MM.1S (cell line): Measurements from ENCODE around the gene MAPK8IP1.

Experiments
- DNase-seq: peaks from one replicate; pipeline ENCODE4 v3.0.0-alpha.2; 2015
- H2AFZ ChIP-seq: fragments of 300-600 bp; sonication (generic); 2 replicates; pipeline ENCODE4 v1.6.0; 2016; ENCODE audit warnings: antibody characterized with exemption, low read length
- H3F3A ChIP-seq: fragments of 300-600 bp; sonication (generic); 2 replicates; pipeline ENCODE4 v1.6.1; 2016; ENCODE audit warnings: mild to moderate bottlenecking, antibody characterized with exemption, low read length, moderate library complexity, mixed read lengths; ENCODE audit not compliant: insufficient read depth
- H3K27ac ChIP-seq: fragments of 300-600 bp; sonication (generic); 2 replicates; pipeline ENCODE4 v1.5.1; 2016; ENCODE audit warnings: mild to moderate bottlenecking, low read length
- H3K27me3 ChIP-seq: fragments of 300-600 bp; sonication (generic); replicated peaks from 2 replicates; pipeline ENCODE4 v1.6.0; 2016; ENCODE audit warnings: low read length; ENCODE audit not compliant: insufficient read depth
- H3K36me3 ChIP-seq: fragments of 300-600 bp; sonication (generic); replicated peaks from 2 replicates; pipeline ENCODE4 v1.6.1; 2016; ENCODE audit warnings: mild to moderate bottlenecking, low read length, mixed read lengths; ENCODE audit not compliant: insufficient read depth
- H3K4me1 ChIP-seq: fragments of 300-600 bp; sonication (generic); 2 replicates; pipeline ENCODE4 v1.6.1; 2016; ENCODE audit warnings: low read length, mixed read lengths
- H3K4me2 ChIP-seq: fragments of 300-600 bp; sonication (generic); 2 replicates; pipeline ENCODE4 v1.6.0; 2016; ENCODE audit warnings: low read depth, low read length
- H3K4me3 ChIP-seq: fragments of 300-600 bp; sonication (generic); 2 replicates; pipeline ENCODE4 v1.5.1; 2016; ENCODE audit warnings: low read length, mixed read lengths
- H3K79me2 ChIP-seq: fragments of 300-600 bp; sonication (generic); 2 replicates; pipeline ENCODE4 v1.6.1; 2016; ENCODE audit warnings: mixed run types, low read length, mixed read lengths
- H3K9ac ChIP-seq: fragments of 300-600 bp; sonication (generic); 2 replicates; pipeline ENCODE4 v1.6.1; 2016; ENCODE audit warnings: low read length, mixed read lengths
- H3K9me2 ChIP-seq: fragments of 300-600 bp; sonication (generic); replicated peaks from 2 replicates; pipeline ENCODE4 v1.6.1; 2016; ENCODE audit warnings: mild to moderate bottlenecking, low read length, mixed read lengths; ENCODE audit not compliant: insufficient read depth
- H3K9me3 ChIP-seq: fragments of 300-600 bp; sonication (generic); replicated peaks from 2 replicates; pipeline ENCODE4 v1.6.1; 2016; ENCODE audit warnings: mild to moderate bottlenecking, low read length, mixed read lengths; ENCODE audit not compliant: insufficient read depth
- H4K20me1 ChIP-seq: fragments of 300-600 bp; sonication (generic); 2 replicates; pipeline ENCODE4 v1.6.1; 2016; ENCODE audit warnings: mild to moderate bottlenecking, low read length, moderate library complexity, mixed read lengths; ENCODE audit not compliant: insufficient read depth
- CTCF ChIP-seq: fragments of 300-600 bp; sonication (generic); IDR thresholded peaks from 2 replicates; pipeline ENCODE4 v1.5.1; 2016; ENCODE audit warnings: antibody characterized with exemption, low read length, mixed read lengths
- EZH2 ChIP-seq: fragments of 300-600 bp; sonication (generic); optimal IDR thresholded peaks from 2 replicates; pipeline ENCODE3; 2017; ENCODE audit warnings: low read depth, mild to moderate bottlenecking, antibody characterized with exemption, low read length, mixed read lengths
- EZH2phosphoT487 ChIP-seq: fragments of 300-600 bp; sonication (generic); IDR thresholded peaks from 2 replicates; pipeline ENCODE4 v1.6.1; 2018; ENCODE audit warnings: antibody characterized with exemption, low read length

MAPK8IP1 gene

DNA sequence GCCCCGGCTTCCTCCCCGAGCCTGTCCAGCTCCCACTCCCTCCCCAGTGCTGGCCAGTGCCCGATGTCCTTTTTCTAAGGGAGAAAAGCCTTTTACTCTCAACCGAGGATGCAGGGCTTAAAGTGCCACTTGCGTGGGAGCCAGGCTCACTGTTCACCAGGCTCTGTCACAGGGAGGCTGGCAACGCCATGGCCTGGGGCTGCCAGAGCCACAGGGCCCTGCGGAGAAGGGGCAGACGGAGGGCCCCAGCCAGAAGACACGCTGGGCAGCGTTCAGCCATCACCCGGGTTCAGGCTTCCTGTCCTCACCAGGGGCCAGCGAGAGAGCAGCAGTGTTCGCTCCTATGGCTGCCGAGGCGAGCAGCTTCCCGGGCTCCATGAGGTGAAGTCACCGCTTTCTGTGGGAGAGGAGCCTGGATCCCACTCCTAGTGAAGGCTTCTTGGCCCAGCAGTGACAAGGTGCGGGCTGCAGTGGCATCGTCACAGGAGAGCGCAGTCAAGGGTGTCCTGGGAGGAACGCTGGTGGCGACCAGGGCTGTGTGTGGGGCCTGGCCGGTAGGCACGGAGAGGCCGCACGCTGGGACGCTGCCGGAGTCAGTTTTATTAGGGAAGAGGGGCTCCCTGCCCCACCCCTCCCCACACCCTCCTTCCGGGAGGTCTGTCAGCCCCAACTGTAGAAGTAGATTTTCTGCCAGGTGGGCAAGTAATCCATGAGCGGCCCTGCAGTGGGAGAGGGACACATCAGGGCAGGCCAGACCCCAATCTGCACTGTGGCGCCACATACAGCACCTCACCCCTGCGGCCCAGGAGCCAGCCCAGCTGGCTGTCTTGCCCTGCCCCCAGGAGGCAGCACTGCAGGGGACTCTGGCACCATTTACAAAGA, 24.4 kb downstream of the MAPK8IP1 start:
- H3K4me1 ChIP-seq: no peaks in the 10 kb centered on the region
- TF ChIP-seq EZH2phosphoT487 (no peak), CTCF (no peak), EZH2 (no peak)
- H3K9me2 ChIP-seq: no peaks in the 10 kb centered on the region
- no peak overlapping the region for H3K4me3 ChIP-seq
- DNase-seq: no peak
- no peaks in the 10 kb centered on the region for H3F3A ChIP-seq
- no peak overlapping the region for H2AFZ ChIP-seq
- H3K27me3 ChIP-seq: no peaks in the 10 kb centered on the region
- H3K9ac ChIP-seq: no peak overlapping the region
- H3K4me2 ChIP-seq: no peak overlapping the region
- H3K79me2 ChIP-seq: no peaks in the 10 kb centered on the region; the same call in 1 of the 2 replicates
- no peak overlapping the region for H3K27ac ChIP-seq
- no peaks in the 10 kb centered on the region for H3K9me3 ChIP-seq
- H3K36me3 ChIP-seq: no peaks in the 10 kb centered on the region
- no peaks in the 10 kb centered on the region for H4K20me1 ChIP-seq

- Histone ChIP-seq H3K36me3 (no peaks in the 10 kb centered on the region), H3K4me2 (no peak overlapping the region), H3K79me2 (peaks cover 1% of the 10 kb centered on the region), H3K4me1 (no peaks in the 10 kb centered on the region), H3K27me3 (no peaks in the 10 kb centered on the region), H4K20me1 (no peaks in the 10 kb centered on the region), H2AFZ (no peak overlapping the region), H3K9ac (no peak overlapping the region), H3K9me3 (no peaks in the 10 kb centered on the region), H3K27ac (no peak overlapping the region), H3F3A (no peaks in the 10 kb centered on the region), H3K9me2 (no peaks in the 10 kb centered on the region), H3K4me3 (no peak overlapping the region)
- TF ChIP-seq CTCF (no peak), EZH2 (no peak), EZH2phosphoT487 (no peak)
- DNase-seq: no peak
Measured at GRCh38 chr11:45910623-45911022, 25.2 kb downstream of the MAPK8IP1 start.

- TF ChIP-seq EZH2phosphoT487 (no peak), CTCF (no peak), EZH2 (no peak)
- Histone ChIP-seq H3K4me2 (no peak overlapping the region), H3K9me3 (no peaks in the 10 kb centered on the region), H3K4me3 (no peak overlapping the region), H3K36me3 (no peaks in the 10 kb centered on the region), H2AFZ (no peak overlapping the region), H3K27ac (no peak overlapping the region), H3K79me2 (peaks cover 22% of the 10 kb centered on the region), H3K9ac (no peak overlapping the region), H3K4me1 (peaks cover 3% of the 10 kb centered on the region; the same call in 1 of the 2 replicates), H3K9me2 (no peaks in the 10 kb centered on the region), H4K20me1 (no peaks in the 10 kb centered on the region), H3F3A (peaks cover 12% of the 10 kb centered on the region), H3K27me3 (no peaks in the 10 kb centered on the region)
- no peak for DNase-seq
Measured at GRCh38 chr11:45913514-45913913, 28.1 kb downstream of the MAPK8IP1 start.
